GM19467 (cell line): ENCODE results near the gene AQP5.

Experiments used
- ATAC-seq: cut with Tn5 transposase; IDR thresholded peaks from one replicate; pipeline ENCODE4 v1.9.1; 2021; ENCODE audit warnings: mild to moderate bottlenecking, moderate library complexity; ENCODE audit not compliant: unreplicated experiment

Gene AQP5

DNA sequence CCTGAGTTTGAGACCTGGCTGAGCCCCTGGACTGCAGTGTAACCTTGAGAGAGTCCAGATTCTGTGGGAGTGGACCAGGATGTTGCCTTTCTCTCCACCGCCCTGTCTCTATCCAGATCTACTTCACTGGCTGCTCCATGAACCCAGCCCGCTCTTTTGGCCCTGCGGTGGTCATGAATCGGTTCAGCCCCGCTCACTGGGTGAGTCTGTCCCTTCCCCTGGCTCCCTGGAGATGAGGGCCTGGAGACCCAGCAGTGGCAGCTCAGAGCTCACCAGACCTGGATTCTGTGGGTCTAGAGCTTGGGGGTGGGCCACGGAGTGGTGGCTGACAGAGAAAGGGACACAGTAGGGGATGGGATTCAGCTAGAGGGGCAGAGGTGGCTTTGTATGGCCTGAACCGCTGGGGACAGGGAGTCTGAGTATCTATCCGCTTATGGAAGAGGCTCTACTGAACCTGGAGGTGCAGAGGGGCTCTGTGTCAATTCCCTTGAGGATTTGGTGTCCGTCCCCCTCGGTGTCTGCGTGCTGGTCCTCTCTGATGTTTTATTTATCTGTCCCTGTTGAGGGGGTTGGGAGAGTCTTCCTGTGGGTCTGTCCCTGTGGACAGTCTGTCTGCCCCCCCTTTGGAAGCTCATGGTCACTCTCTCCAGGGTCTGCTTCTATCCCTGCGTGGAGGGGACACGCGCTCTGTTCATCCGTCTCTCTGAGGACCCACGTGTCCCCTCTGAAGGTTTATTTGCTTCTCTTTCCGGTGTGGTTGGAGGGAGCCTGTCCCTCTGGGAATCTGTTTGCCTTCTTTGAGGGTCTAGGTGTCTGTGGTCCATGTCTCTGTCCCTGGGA, 2.5 kb downstream of the AQP5 start:
- no peak for ATAC-seq

DNA sequence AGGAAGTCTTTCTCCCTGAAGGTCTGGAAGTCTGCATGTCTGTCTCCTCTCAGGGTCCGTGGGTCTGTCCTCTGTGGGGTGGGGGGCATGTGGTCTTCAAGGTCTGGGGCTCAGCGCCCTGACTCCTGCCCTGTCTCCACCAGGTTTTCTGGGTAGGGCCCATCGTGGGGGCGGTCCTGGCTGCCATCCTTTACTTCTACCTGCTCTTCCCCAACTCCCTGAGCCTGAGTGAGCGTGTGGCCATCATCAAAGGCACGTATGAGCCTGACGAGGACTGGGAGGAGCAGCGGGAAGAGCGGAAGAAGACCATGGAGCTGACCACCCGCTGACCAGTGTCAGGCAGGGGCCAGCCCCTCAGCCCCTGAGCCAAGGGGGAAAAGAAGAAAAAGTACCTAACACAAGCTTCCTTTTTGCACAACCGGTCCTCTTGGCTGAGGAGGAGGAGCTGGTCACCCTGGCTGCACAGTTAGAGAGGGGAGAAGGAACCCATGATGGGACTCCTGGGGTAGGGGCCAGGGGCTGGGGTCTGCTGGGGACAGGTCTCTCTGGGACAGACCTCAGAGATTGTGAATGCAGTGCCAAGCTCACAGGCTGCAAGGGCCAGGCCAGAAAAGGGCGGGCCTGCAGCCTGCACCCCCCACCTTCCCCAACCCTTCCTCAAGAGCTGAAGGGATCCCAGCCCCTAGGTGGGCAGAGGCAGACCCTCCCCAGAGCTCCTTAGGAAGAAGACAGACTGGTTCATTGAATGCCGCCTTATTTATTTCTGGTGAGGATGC, 3.4 kb downstream of the AQP5 start:
- no peak for ATAC-seq

DNA sequence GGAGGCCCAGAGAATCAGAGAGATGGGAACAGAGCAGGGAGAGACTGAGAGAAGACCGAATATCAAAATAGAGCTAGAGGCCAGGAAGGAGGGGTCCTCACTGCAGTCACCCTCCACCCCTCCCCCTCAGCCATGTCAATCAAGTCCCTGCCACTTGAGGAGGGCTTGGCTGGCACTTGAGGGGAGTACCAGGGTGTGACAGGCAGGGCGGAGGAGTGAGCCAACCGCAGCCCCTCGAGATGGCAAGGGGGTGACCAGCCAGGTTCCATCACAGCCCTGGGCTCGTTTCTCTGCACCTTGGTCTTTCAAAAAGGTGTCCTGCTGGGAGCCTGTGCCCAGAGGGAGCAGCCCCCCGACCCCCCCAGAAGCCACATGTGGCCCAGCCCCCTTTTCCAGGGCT, 4.2 kb downstream of the AQP5 start:
- no peak for ATAC-seq

DNA sequence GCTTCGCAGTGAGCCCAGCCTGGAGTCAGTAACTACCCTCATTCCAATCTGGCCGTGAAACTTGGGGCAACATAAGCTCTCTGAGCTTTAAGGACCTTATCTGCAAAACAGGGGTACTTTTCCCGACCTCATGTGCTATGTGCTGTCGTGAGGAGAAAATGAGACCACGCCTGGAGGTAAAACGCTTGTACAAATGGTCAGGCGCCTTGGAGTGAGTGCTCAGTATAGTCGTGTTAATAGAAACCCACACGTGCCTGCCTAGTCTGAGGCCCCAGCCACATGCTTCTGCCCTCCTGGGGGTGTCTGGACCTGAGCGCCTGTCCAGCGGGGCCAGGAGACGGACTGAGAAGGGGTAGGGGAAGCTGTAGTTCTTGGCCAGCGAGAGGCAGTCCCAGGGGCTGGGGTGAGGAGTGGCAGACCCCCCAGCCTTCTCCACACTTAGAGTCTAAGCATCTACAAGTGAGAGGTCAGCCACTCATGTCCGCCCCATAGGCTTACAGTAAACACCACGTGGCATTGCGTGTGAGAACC, 4.9 kb downstream of the AQP5 start:
- peak; percentile 5 for ATAC-seq

DNA sequence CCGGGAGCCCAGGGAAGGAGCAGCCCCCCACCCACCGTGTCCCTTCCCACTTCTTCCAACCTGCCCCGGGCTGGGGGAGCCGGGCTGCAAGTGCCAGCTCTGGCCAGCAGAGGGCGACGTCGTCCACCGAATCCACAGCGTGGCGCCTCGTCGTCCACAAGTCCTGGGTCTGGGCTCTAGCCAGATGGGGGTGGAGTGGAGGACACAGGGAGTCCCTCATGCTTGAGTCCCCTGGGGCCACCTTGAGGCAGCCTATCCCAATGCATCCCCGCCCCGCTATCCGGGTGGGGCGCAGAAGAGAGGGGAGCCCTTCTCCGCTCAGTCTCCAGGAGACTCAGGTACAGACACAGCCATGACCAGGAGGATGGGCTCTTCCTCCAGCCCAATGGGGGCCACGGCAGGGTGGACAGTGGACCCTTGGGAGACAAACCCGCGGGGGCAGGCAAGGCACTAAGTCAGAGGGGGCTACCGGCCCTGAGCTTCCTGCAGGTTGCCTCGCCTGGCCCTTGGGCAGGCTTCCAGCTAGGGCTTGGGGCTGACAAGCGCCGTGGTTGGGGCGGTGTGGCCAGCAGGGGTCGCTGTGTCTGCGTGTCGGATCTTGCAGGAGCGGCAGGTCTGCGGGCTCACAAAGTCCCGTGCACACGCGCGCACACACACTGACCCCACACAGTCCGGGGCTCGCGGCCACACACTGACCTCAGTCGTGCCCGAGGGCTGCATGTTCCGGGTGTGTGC, 5.5 kb downstream of the AQP5 start:
- peak; percentile 62 for ATAC-seq

- no peak for ATAC-seq
Observed at GRCh38 chr12:49967777-49968250, 6.1 kb downstream of the AQP5 start.

DNA sequence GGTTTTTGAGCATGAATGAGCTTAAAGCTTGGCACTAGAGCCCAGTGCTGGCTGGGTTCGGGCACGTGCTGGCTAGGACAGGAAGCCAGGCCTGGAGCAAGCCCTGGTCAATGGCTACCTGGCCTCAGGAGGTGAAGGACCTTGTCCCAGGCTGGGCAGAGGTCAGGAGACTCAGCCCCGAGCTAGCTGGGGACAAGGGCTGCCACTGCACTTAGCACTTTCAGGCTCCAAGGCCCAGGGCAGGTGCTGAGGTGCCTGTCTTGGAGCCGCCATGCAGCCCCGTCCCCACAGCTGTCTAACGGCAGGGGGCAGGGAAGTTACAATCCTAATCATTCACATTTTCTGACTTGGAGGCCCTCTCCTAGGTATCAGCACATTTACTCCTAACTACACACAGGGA, 6.8 kb downstream of the AQP5 start:
- no peak for ATAC-seq

GRCh38 chr12:49969027-49969426, 7.4 kb downstream of the AQP5 start:
- no peak for ATAC-seq

- ATAC-seq: no peak
Observed at GRCh38 chr12:49969651-49970429, 8.2 kb downstream of the AQP5 start.

- no peak for ATAC-seq
Observed at GRCh38 chr12:49970658-49971057, 9.0 kb downstream of the AQP5 start.

DNA sequence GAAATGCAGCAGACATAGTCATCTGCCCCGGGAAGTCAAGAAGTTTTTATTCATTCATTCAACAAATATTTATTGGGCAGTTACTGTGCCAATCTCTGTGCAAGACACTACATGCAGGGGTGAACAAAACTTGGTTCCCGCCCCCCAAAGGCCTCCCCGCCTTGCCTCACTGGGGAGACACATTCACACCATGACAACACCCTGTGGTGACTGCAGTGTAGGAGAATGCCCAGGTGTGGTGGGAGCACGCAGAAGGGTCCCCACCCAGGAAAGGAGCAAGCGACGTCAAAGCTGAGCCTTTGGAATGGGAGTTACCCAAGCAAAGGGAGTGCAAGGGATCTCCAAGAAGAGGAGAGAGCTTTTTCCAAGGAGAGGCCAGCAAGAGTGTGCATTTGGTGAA, 9.5 kb downstream of the AQP5 start:
- no peak for ATAC-seq

- ATAC-seq: no peak
Observed at GRCh38 chr12:49972129-49972528, 10.5 kb downstream of the AQP5 start.

- no peak for ATAC-seq
Observed at GRCh38 chr12:49972641-49973360, 11.1 kb downstream of the AQP5 start, which contains the start of gene AQP6. TSS of gene AQP6 (plus strand) at chr12:49972947. CDS start at chr12:49973174, 227 bp downstream.

DNA sequence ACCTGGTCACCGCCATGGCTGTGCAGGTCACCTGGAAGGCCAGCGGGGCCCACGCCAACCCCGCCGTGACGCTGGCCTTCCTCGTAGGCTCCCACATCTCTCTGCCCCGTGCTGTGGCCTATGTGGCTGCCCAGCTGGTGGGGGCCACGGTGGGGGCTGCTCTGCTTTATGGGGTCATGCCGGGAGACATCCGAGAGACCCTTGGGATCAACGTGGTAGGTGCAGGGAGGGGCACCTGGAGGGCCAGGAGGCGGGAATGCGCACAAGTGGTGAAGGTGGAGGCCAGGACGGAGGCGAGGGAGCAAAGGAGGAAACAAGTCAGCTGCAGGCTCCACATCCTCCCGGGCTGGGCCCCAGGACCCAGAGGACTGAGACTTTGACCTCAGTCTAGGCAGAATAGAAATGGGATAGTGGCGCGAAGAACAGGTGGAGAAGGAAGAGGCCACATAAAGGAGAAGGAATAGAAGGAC, 11.7 kb downstream of the AQP5 start:
- ATAC-seq: no peak

- ATAC-seq: no peak
Observed at GRCh38 chr12:49974231-49974675, 12.6 kb downstream of the AQP5 start.

DNA sequence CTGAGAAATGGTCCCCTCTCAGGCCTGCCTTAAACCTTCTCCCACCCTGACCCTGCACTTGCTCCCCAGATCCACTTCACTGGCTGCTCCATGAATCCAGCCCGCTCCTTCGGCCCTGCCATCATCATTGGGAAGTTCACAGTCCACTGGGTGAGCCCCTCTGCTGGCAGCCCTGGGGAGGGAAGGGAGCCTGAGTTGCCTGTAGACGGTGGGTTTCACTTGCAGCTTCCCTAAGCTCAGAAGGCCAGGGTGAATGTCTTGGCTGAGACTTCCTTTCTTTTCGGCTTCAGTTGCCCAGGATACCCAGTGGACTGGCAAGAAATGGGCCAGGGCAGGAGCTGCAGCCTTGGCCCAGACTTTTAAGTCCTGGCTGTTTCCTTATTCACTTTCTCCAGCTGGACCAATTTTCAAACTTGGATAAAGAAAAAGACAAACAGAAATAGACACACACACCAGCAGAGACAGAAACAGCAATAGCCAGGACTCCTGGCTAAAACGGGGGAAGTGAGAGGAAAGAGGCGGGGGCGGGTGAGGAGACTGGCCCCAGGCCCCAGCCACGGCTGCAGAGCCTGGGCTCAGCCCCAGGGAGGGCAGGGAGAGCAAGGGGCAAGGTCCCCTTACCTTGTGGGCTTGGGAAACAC, 13.1 kb downstream of the AQP5 start:
- no peak for ATAC-seq

GRCh38 chr12:49975318-49975761, 13.7 kb downstream of the AQP5 start:
- ATAC-seq: no peak

DNA sequence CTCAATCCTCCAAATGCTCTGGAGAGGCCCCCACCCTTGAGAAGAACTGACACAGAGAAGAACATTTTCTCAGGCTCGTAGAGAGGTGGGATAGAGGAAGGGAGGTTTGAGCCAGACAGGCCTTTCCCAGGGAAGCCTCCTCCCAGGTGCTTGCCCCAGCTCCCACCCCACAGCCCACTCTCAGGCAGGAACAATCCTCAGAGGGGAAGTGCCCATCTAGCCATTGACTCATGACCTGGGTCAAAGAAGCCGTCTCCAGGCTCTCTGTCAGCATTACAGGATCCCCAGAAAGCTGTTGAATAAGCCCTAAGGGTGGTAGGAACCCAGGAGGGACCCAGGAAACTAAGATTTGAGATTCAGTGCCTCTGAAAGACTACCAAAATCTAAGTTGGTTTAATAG, 14.9 kb downstream of the AQP5 start:
- ATAC-seq: no peak

GRCh38 chr12:49978125-49978524, 16.5 kb downstream of the AQP5 start:
- no peak for ATAC-seq
